Measurements from ENCODE around the gene LRRFIP1.

DNA sequence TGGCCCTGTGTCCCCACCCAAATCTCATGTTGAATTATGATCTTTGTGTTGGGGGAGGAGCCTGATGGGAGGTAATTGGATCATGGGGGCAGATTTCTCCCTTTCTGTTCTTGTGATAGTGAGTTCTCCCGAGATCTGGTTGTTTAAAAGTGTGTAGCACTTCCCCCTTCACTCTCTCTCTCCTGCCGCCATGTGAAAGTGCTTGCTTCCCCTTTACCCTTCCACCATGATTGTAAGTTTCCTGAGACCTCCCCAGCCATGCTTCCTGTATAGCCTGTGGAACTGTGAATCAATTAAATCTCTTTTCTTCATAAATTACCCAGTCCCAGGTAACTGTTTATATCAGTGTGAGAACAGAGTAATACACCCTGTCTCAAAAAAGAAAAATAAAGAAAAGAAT is 25.5 kb downstream of the LRRFIP1 start:
- TF ChIP-seq CTCF (IDR thresholded peaks at IDR 0.05; ENCODE audit: low read length): no peak
- TF ChIP-seq EZH2phosphoT487 (IDR thresholded peaks at IDR 0.05; ENCODE audit: low read length): no peak
- TF ChIP-seq EZH2 (optimal IDR thresholded peaks at IDR 0.05; ENCODE audit: low read depth, low read length): no peak

All from MM.1S (cell line).